Neuronal stem cell (in vitro differentiated cells): ENCODE measurements around the gene CDC42EP4.

Experiments
- DNase-seq: peaks from one replicate; pipeline ENCODE4 v3.0.0-alpha.2; 2013; ENCODE audit warnings: low spot score
- H2AFZ ChIP-seq: one replicate; pipeline ENCODE4 v1.6.1; 2013; ENCODE audit warnings: mild to moderate bottlenecking, low read length, inconsistent platforms
- H2AK5ac ChIP-seq: 2 replicates; pipeline ENCODE4 v1.6.1; 2013; ENCODE audit warnings: low read depth, mild to moderate bottlenecking, inconsistent platforms, low read length, moderate library complexity, mixed read lengths
- H2BK120ac ChIP-seq: 2 replicates; pipeline ENCODE4 v1.6.1; 2013; ENCODE audit warnings: low read depth, mild to moderate bottlenecking, inconsistent platforms, low read length, moderate library complexity, mixed read lengths
- H2BK12ac ChIP-seq: one replicate; pipeline ENCODE4 v1.6.1; 2013; ENCODE audit warnings: low read length, inconsistent platforms
- H2BK15ac ChIP-seq: 2 replicates; pipeline ENCODE4 v1.6.1; 2013; ENCODE audit warnings: mild to moderate bottlenecking, low read length, inconsistent platforms, mixed read lengths
- H2BK5ac ChIP-seq: one replicate; pipeline ENCODE4 v1.6.1; 2013; ENCODE audit warnings: inconsistent platforms, mild to moderate bottlenecking, low read length, moderate library complexity
- H3K14ac ChIP-seq: one replicate; pipeline ENCODE4 v1.6.1; 2013; ENCODE audit warnings: low read length, inconsistent platforms
- H3K18ac ChIP-seq: 2 replicates; pipeline ENCODE4 v1.6.1; 2013; ENCODE audit warnings: low read length, inconsistent platforms
- H3K23ac ChIP-seq: 2 replicates; pipeline ENCODE4 v1.6.1; 2013; ENCODE audit warnings: low read depth, mild to moderate bottlenecking, mixed read lengths, low read length, inconsistent platforms; ENCODE audit not compliant: poor library complexity
- H3K27ac ChIP-seq: replicated peaks from 3 replicates; pipeline ENCODE4 v1.5.1; 2013; ENCODE audit warnings: low read length, inconsistent platforms
- H3K27me3 ChIP-seq, 3 experiments: 2 replicates each; pipeline ENCODE4 v1.6.1; 2013; ENCODE audit warnings: low read length in 3 of 3, mild to moderate bottlenecking in 2 of 3, inconsistent platforms in 1 of 3, low read depth in 1 of 3, mixed read lengths in 1 of 3, moderate library complexity in 1 of 3; ENCODE audit not compliant: control insufficient read depth in 3 of 3, insufficient read depth in 3 of 3
- H3K36me3 ChIP-seq, 2 donors: replicated peaks in 1 of 2; 2 replicates each; pipeline ENCODE4 v1.6.1; 2013; ENCODE audit warnings: low read length in 2 of 2; ENCODE audit not compliant: control insufficient read depth in 2 of 2, insufficient read depth in 2 of 2
- H3K4ac ChIP-seq: 2 replicates; pipeline ENCODE4 v1.6.1; 2013; ENCODE audit warnings: inconsistent platforms, mild to moderate bottlenecking, low read length, moderate library complexity
- H3K4me1 ChIP-seq, 2 donors: 1 replicate in 1 of 2; 2 replicates in 1 of 2; pipeline ENCODE4 v1.6.1; 2013; ENCODE audit warnings: low read length in 2 of 2, low read depth in 1 of 2; ENCODE audit not compliant: control insufficient read depth in 2 of 2, insufficient read depth in 1 of 2
- H3K4me2 ChIP-seq: one replicate; pipeline ENCODE4 v1.6.1; 2013; ENCODE audit warnings: mild to moderate bottlenecking, low read length, inconsistent platforms; ENCODE audit not compliant: insufficient read depth, poor library complexity, severe bottlenecking
- H3K4me3 ChIP-seq, 2 donors: 2 replicates each; pipeline ENCODE4 v1.5.1; 2013; ENCODE audit warnings: low read length in 2 of 2, mild to moderate bottlenecking in 2 of 2, inconsistent platforms in 1 of 2, moderate library complexity in 1 of 2
- H3K79me1 ChIP-seq: one replicate; pipeline ENCODE4 v1.6.1; 2013; ENCODE audit warnings: low read depth, mild to moderate bottlenecking, inconsistent platforms, low read length, moderate library complexity
- H3K9ac ChIP-seq: one replicate; pipeline ENCODE4 v1.6.1; 2013; ENCODE audit warnings: mild to moderate bottlenecking, low read depth, low read length, inconsistent platforms; ENCODE audit not compliant: poor library complexity
- H3K9me3 ChIP-seq, 2 donors: replicated peaks in 1 of 2; 2 replicates each; pipeline versions ENCODE3 to v1.6.1; 2013; ENCODE audit warnings: low read length in 2 of 2, mild to moderate bottlenecking in 2 of 2, inconsistent platforms in 1 of 2, low read depth in 1 of 2, mixed read lengths in 1 of 2, moderate library complexity in 1 of 2; ENCODE audit not compliant: control insufficient read depth in 2 of 2, insufficient read depth in 1 of 2
- H4K8ac ChIP-seq: one replicate; pipeline ENCODE4 v1.6.1; 2013; ENCODE audit warnings: low read depth, mild to moderate bottlenecking, inconsistent platforms, low read length, moderate library complexity
- H4K91ac ChIP-seq: one replicate; pipeline ENCODE4 v1.6.1; 2013; ENCODE audit warnings: low read length, low read depth, mild to moderate bottlenecking, inconsistent platforms; ENCODE audit not compliant: poor library complexity
- WGBS, 2 donors: extraction: QIAGEN DNeasy Blood & Tissue Kit; methylation state at CpG; one replicate each; pipeline ENCODE4 v1.1.7; 2013; ENCODE audit warnings: missing lambda C conversion rate in 2 of 2, mixed read lengths in 1 of 2; ENCODE audit not compliant: insufficient read length in 2 of 2, insufficient replicate concordance in 1 of 2; ENCODE audit errors: extremely low coverage in 2 of 2; 5-methylcytosine and 5-hydroxymethylcytosine counted together

CDC42EP4 gene

GRCh38 chr17:73348018-73348828, 36.4 kb upstream of the CDC42EP4 start:
- no peak overlapping the region for H4K91ac ChIP-seq
- H3K9me3 ChIP-seq, result no peaks in the 10 kb centered on the region
- no peaks in the 10 kb centered on the region for H3K79me1 ChIP-seq
- H3K4me1 ChIP-seq, result peaks cover 19 to 30% of the 10 kb centered on the region in 2 donors
- H3K4me2 ChIP-seq, result no peak overlapping the region
- peak overlapping the region; percentile 98 for H2AK5ac ChIP-seq
- H2BK120ac ChIP-seq, result peak overlapping the region; percentile 66
- no peak overlapping the region for H3K4me3 ChIP-seq
- H3K27ac ChIP-seq, result peak overlapping the region; percentile 80
- peak overlapping the region; percentile 74 for H3K23ac ChIP-seq
- peak overlapping the region; percentile 70 for H3K9ac ChIP-seq
- H2BK5ac ChIP-seq, result peak overlapping the region; percentile 89
- H3K36me3 ChIP-seq, result peaks cover 2 to 16% of the 10 kb centered on the region in 2 donors
- H2BK12ac ChIP-seq, result peak overlapping the region; percentile 91
- peak overlapping the region; percentile 66 for H3K14ac ChIP-seq
- H2AFZ ChIP-seq, result no peak overlapping the region
- no peaks in the 10 kb centered on the region for H3K27me3 ChIP-seq
- H3K18ac ChIP-seq, result peak overlapping the region; percentile 99
- peak overlapping the region; percentile 56 for H2BK15ac ChIP-seq
- H3K4ac ChIP-seq, result peak overlapping the region; percentile 44
- WGBS, 2 donors, result no CpG with 5 or more reads among the region's 19 CpGs
- no peak for DNase-seq
- no peak overlapping the region for H4K8ac ChIP-seq

- no peak overlapping the region for H2BK5ac ChIP-seq
- no peak overlapping the region for H2BK12ac ChIP-seq
- H2AK5ac ChIP-seq, result peak overlapping the region; percentile 22
- H3K27ac ChIP-seq, result no peak overlapping the region
- no CpG with 5 or more reads among the region's 5 CpGs for WGBS, 2 donors
- DNase-seq, result no peak
- peak overlapping the region; percentile 13 for H2BK15ac ChIP-seq
- no peak overlapping the region for H2BK120ac ChIP-seq
- peaks cover 2 to 16% of the 10 kb centered on the region in 2 donors for H3K36me3 ChIP-seq
- H3K27me3 ChIP-seq, result no peaks in the 10 kb centered on the region
- peak overlapping the region; percentile 4 for H4K91ac ChIP-seq
- no peak overlapping the region for H3K4ac ChIP-seq
- H4K8ac ChIP-seq, result no peak overlapping the region
- no peak overlapping the region for H3K23ac ChIP-seq
- H3K4me3 ChIP-seq, result no peak overlapping the region
- H3K9ac ChIP-seq, result no peak overlapping the region
- no peak overlapping the region for H3K4me2 ChIP-seq
- H3K9me3 ChIP-seq, result no peaks in the 10 kb centered on the region
- H3K14ac ChIP-seq, result no peak overlapping the region
- peaks cover 26 to 37% of the 10 kb centered on the region in 2 donors for H3K4me1 ChIP-seq
- no peak overlapping the region for H2AFZ ChIP-seq
- H3K79me1 ChIP-seq, result no peaks in the 10 kb centered on the region
- peak overlapping the region; percentile 31 for H3K18ac ChIP-seq
Observed at GRCh38 chr17:73347351-73347750, 35.5 kb upstream of the CDC42EP4 start.

- Histone ChIP-seq H2BK15ac (no peak overlapping the region), H3K79me1 (no peaks in the 10 kb centered on the region), H3K9me3 (no peaks in the 10 kb centered on the region), H4K91ac (peak overlapping the region; percentile 16), H3K27ac (no peak overlapping the region), H2BK12ac (no peak overlapping the region), H2BK120ac (no peak overlapping the region), H3K4ac (no peak overlapping the region), H4K8ac (no peak overlapping the region), H2AFZ (no peak overlapping the region), H3K23ac (peak overlapping the region; percentile 48), H3K14ac (no peak overlapping the region), H3K18ac (peak overlapping the region; percentile 57), H3K4me1 (peaks cover 32 to 40% of the 10 kb centered on the region in 2 donors), H2AK5ac (peak overlapping the region; percentile 44), H3K4me2 (no peak overlapping the region), H3K27me3 (no peaks in the 10 kb centered on the region), H3K9ac (no peak overlapping the region), H3K36me3 (peaks cover 2 to 16% of the 10 kb centered on the region in 2 donors), H2BK5ac (peak overlapping the region; percentile 10), H3K4me3 (no peak overlapping the region)
- no CpG with 5 or more reads among the region's 12 CpGs for WGBS, 2 donors
- DNase-seq, result no peak
Observed at GRCh38 chr17:73346501-73347162, 34.8 kb upstream of the CDC42EP4 start.
